SU-DHL-6 (cell line): Measurements from ENCODE around the gene SMC2.
A peak's percentile ranks its signal among the peaks of the same experiment; 100 is the strongest.

Experiments
- H2AFZ ChIP-seq: fragments of 200-600 bp; sonication (generic); 2 replicates; pipeline ENCODE4 v1.6.1; 2014; ENCODE audit warnings: low read depth, mild to moderate bottlenecking, moderate library complexity, mixed read lengths, antibody characterized with exemption, low read length; ENCODE audit not compliant: severe bottlenecking
- H3F3A ChIP-seq: fragments of 200-600 bp; shearing (Covaris generic); 2 replicates; pipeline ENCODE4 v1.6.0; 2016; ENCODE audit warnings: antibody characterized with exemption, mild to moderate bottlenecking; ENCODE audit not compliant: insufficient read depth
- H3K27ac ChIP-seq: fragments of 200-600 bp; sonication (generic); 2 replicates; pipeline ENCODE4 v1.5.1; 2016; ENCODE audit warnings: low read depth, mild to moderate bottlenecking, low read length, moderate library complexity, mixed read lengths
- H3K27me3 ChIP-seq: fragments of 200-600 bp; sonication (generic), shearing (Covaris generic); 2 replicates; pipeline ENCODE4 v1.6.0; 2014; ENCODE audit warnings: mild to moderate bottlenecking, low read length
- H3K36me3 ChIP-seq: fragments of 200-600 bp; sonication (generic); 2 replicates; pipeline ENCODE4 v1.6.1; 2014; ENCODE audit warnings: mild to moderate bottlenecking, low read length, mixed read lengths
- H3K4me2 ChIP-seq: fragments of 300-600, 200-600 bp; shearing (Covaris generic), sonication (generic); 2 replicates; pipeline ENCODE4 v1.6.0; 2014; ENCODE audit warnings: low read length, low read depth, mild to moderate bottlenecking; ENCODE audit not compliant: poor library complexity, severe bottlenecking
- H3K4me3 ChIP-seq: fragments of 200-600 bp; sonication (generic); 2 replicates; pipeline ENCODE4 v1.5.1; 2014; ENCODE audit warnings: antibody characterized with exemption, low read length, mild to moderate bottlenecking, mixed read lengths; ENCODE audit not compliant: insufficient read depth, poor library complexity, severe bottlenecking
- H3K79me2 ChIP-seq: fragments of 200-600 bp; sonication (generic); 2 replicates; pipeline ENCODE4 v1.6.1; 2014; ENCODE audit warnings: mild to moderate bottlenecking, low read length, moderate library complexity; ENCODE audit not compliant: insufficient read depth
- H3K9ac ChIP-seq: fragments of 200-600 bp; sonication (generic); 2 replicates; pipeline ENCODE4 v1.7.0; 2014; ENCODE audit warnings: mild to moderate bottlenecking, low read length
- H3K9me2 ChIP-seq: fragments of 200-600 bp; sonication (generic); replicated peaks from 2 replicates; pipeline ENCODE4 v1.6.1; 2014; ENCODE audit warnings: low read length; ENCODE audit not compliant: insufficient read depth
- H3K9me3 ChIP-seq: fragments of 200-600 bp; sonication (generic); 2 replicates; pipeline ENCODE4 v1.6.1; 2014; ENCODE audit warnings: low read length, mixed read lengths; ENCODE audit not compliant: insufficient read depth
- H4K20me1 ChIP-seq: fragments of 200-600 bp; sonication (generic); 2 replicates; pipeline ENCODE4 v1.6.1; 2014; ENCODE audit warnings: low read depth, mild to moderate bottlenecking, antibody characterized with exemption, low read length, moderate library complexity, mixed read lengths
- CTCF ChIP-seq: fragments of 200-600 bp; sonication (generic); IDR thresholded peaks from one replicate; pipeline ENCODE4 v1.5.1; 2017; ENCODE audit warnings: antibody characterized with exemption, mild to moderate bottlenecking, low read length, moderate library complexity; ENCODE audit not compliant: insufficient read depth, poor library complexity, severe bottlenecking
- EZH2phosphoT487 ChIP-seq: fragments of 200-600 bp; sonication (generic), shearing (Covaris generic); conservative IDR thresholded peaks from 2 replicates; pipeline ENCODE4 v1.6.1; 2018; ENCODE audit warnings: mild to moderate bottlenecking, antibody characterized with exemption, low read length, moderate library complexity, mixed read lengths

The SMC2 gene

GRCh38 chr9:104091708-104092107, 2.4 kb upstream of the SMC2 start:
- H3K4me2 ChIP-seq: peak overlapping the region; percentile 96
- H3K9ac ChIP-seq: no peak overlapping the region

GRCh38 chr9:104092192-104092591, 1.9 kb upstream of the SMC2 start:
- Histone ChIP-seq H3K9me2 (no peaks in the 10 kb centered on the region), H2AFZ (no peak overlapping the region), H3F3A (no peaks in the 10 kb centered on the region), H4K20me1 (no peaks in the 10 kb centered on the region), H3K4me2 (peak overlapping the region; percentile 96), H3K27ac (no peak overlapping the region), H3K79me2 (peaks cover 35% of the 10 kb centered on the region), H3K9ac (no peak overlapping the region), H3K36me3 (peaks cover 3% of the 10 kb centered on the region; the same call in 1 of the 2 replicates), H3K27me3 (no peaks in the 10 kb centered on the region), H3K4me3 (no peak overlapping the region), H3K9me3 (no peaks in the 10 kb centered on the region)
- TF ChIP-seq EZH2phosphoT487: no peak
- TF ChIP-seq CTCF: no peak

More at GRCh38 chr9:104091708-104092107, 2.4 kb upstream of the SMC2 start:
- H3K79me2 ChIP-seq: peaks cover 30% of the 10 kb centered on the region
- peaks cover 3% of the 10 kb centered on the region; the same call in 1 of the 2 replicates for H3K36me3 ChIP-seq
- no peaks in the 10 kb centered on the region for H4K20me1 ChIP-seq
- H3F3A ChIP-seq: no peaks in the 10 kb centered on the region
- no peak for TF ChIP-seq EZH2phosphoT487
- TF ChIP-seq CTCF: no peak
- H3K27ac ChIP-seq: no peak overlapping the region
- H3K27me3 ChIP-seq: no peaks in the 10 kb centered on the region
- no peak overlapping the region for H2AFZ ChIP-seq
- no peaks in the 10 kb centered on the region for H3K9me3 ChIP-seq
- no peaks in the 10 kb centered on the region for H3K9me2 ChIP-seq
- no peak overlapping the region for H3K4me3 ChIP-seq

- no peaks in the 10 kb centered on the region for H4K20me1 ChIP-seq
- TF ChIP-seq CTCF: no peak
- TF ChIP-seq EZH2phosphoT487: no peak
- H3K4me2 ChIP-seq: peak overlapping the region; percentile 96
- peak overlapping the region; percentile 98 for H3K9ac ChIP-seq
- no peaks in the 10 kb centered on the region for H3F3A ChIP-seq
- H3K9me3 ChIP-seq: no peaks in the 10 kb centered on the region
- peaks cover 7% of the 10 kb centered on the region for H3K36me3 ChIP-seq
- peaks cover 44% of the 10 kb centered on the region for H3K79me2 ChIP-seq
- peak overlapping the region; percentile 85 for H3K27ac ChIP-seq
- H3K9me2 ChIP-seq: no peaks in the 10 kb centered on the region
- H3K27me3 ChIP-seq: no peaks in the 10 kb centered on the region
- peak overlapping the region; percentile 96 for H2AFZ ChIP-seq
- H3K4me3 ChIP-seq: peak overlapping the region; percentile 95
Observed at GRCh38 chr9:104092875-104093600, 1.1 kb upstream of the SMC2 start.
